Right ventricle myocardium superior (tissue), 1 donor: Measurements from ENCODE around the gene ATP8A1. TPM values are rescaled to one million over a fixed set of nuclear protein-coding genes. Genes with fewer than 3 reads are reported as not detected.
"Not testable (repeated sequence)": the region's sequence is repeated elsewhere in the genome, so short reads cannot be mapped to it uniquely, and the experiment has no call there.

Experiments
- ATAC-seq: fragments of 200-7000 bp; cut with Tn5 transposase; one replicate; pipeline ENCODE4 v1.9.1; 2020; ENCODE audit warnings: mild to moderate bottlenecking; ENCODE audit not compliant: poor library complexity
- DNase-seq: peaks from one replicate; pipeline ENCODE4 v3.0.0-alpha.2; 2020
- intact Hi-C: fragments of 100-400 bp; cut with DNase I; formaldehyde crosslinking; loops from one replicate; pipeline ENCODE4 v1.11.2; 2022
- total RNA-seq: library from RNA; stranded (reverse); fragmentation: NEBNext Ultra II Directional; extraction: Animal tissue kit (Norgen Biotek cat#: 25700); gene quantifications from one replicate; pipeline ENCODE4 v1.2.1, GENCODE V29; 2021
- donor health status: DM: no; HTN: yes; CAD: no; lungs with severe emphysema.

Gene ATP8A1
- total RNA-seq, 1 donor from 2014 or later: 19.3 TPM

GRCh38 chr4:42464550-42465094 lies 192.3 kb downstream of the ATP8A1 start:
- intact Hi-C loops: no loop called here
- ATAC-seq (no peak), DNase-seq (no peak)

- DNase-seq, intact Hi-C loops, ATAC-seq: not testable (repeated sequence)
Observed at GRCh38 chr4:42461216-42461615, 195.7 kb downstream of the ATP8A1 start.

- DNase-seq: no peak
- intact Hi-C loops: no loop called here
- no peak for ATAC-seq
Observed at GRCh38 chr4:42460043-42460442, 196.9 kb downstream of the ATP8A1 start.

GRCh38 chr4:42458657-42459056 lies 198.2 kb downstream of the ATP8A1 start:
- DNase-seq (no peak), ATAC-seq (no peak)
- intact Hi-C loops: no loop called here

GRCh38 chr4:42454755-42455420 lies 202.0 kb downstream of the ATP8A1 start:
- DNase-seq (no peak), ATAC-seq (no peak)
- intact Hi-C loops: no loop called here

GRCh38 chr4:42453612-42454011 lies 203.3 kb downstream of the ATP8A1 start:
- DNase-seq: no peak
- intact Hi-C loops: no loop called here
- no peak for ATAC-seq

- DNase-seq: no peak
- intact Hi-C loops: no loop called here
- no peak for ATAC-seq
Observed at GRCh38 chr4:42452823-42453222, 204.1 kb downstream of the ATP8A1 start.

- no peak for ATAC-seq
- no peak for DNase-seq
- intact Hi-C loops: no loop called here
Observed at GRCh38 chr4:42446823-42447222, 210.1 kb downstream of the ATP8A1 start.

- intact Hi-C loops: no loop called here
- ATAC-seq (no peak), DNase-seq (no peak)
Observed at GRCh38 chr4:42445038-42445437, 211.9 kb downstream of the ATP8A1 start.

- no peak for DNase-seq
- intact Hi-C loops: no loop called here
- ATAC-seq: no peak
Observed at GRCh38 chr4:42442601-42443000, 214.3 kb downstream of the ATP8A1 start.

GRCh38 chr4:42440083-42440482 lies 216.8 kb downstream of the ATP8A1 start:
- DNase-seq: no peak
- intact Hi-C loops: no loop called here
- ATAC-seq: no peak

- intact Hi-C loops: no loop called here
- DNase-seq (no peak), ATAC-seq (no peak)
Observed at GRCh38 chr4:42436928-42437565, 219.9 kb downstream of the ATP8A1 start.

- no peak for DNase-seq
- ATAC-seq: no peak
- intact Hi-C loops: no loop called here
Observed at GRCh38 chr4:42428036-42428435, 228.9 kb downstream of the ATP8A1 start.

- ATAC-seq (no peak), DNase-seq (no peak)
- intact Hi-C loops: no loop called here
Observed at GRCh38 chr4:42425146-42426065, 231.5 kb downstream of the ATP8A1 start.

GRCh38 chr4:42420140-42420539 lies 236.8 kb downstream of the ATP8A1 start:
- no peak for ATAC-seq
- DNase-seq: no peak

GRCh38 chr4:42417550-42417949 lies 239.4 kb downstream of the ATP8A1 start:
- DNase-seq: no peak
- intact Hi-C loops: no loop called here
- ATAC-seq: no peak

More at GRCh38 chr4:42420140-42420539, 236.8 kb downstream of the ATP8A1 start:
- intact Hi-C loops: no loop called here

- intact Hi-C loops: no loop called here
- DNase-seq (no peak), ATAC-seq (no peak)
Observed at GRCh38 chr4:42416017-42416416, 240.9 kb downstream of the ATP8A1 start.

- no peak for DNase-seq
- intact Hi-C loops: no loop called here
- no peak for ATAC-seq
Observed at GRCh38 chr4:42415281-42415680, 241.6 kb downstream of the ATP8A1 start.

- DNase-seq (no peak), ATAC-seq (peak; percentile 67)
- intact Hi-C loops: no loop called here
Observed at GRCh38 chr4:42412251-42412650, 244.7 kb downstream of the ATP8A1 start.
